Measurements from ENCODE around the gene KRTAP10-5.
"Not testable (repeated sequence)": the region's sequence is repeated elsewhere in the genome, so short reads cannot be mapped to it uniquely, and the experiment has no call there.

Gene KRTAP10-5

GRCh38 chr21:44610157-44610843, 29.9 kb upstream of the KRTAP10-5 start:
- DNase-seq: not testable (repeated sequence)

GRCh38 chr21:44609193-44609592, 28.8 kb upstream of the KRTAP10-5 start:
- no peak for DNase-seq

GRCh38 chr21:44606495-44606894, 26.1 kb upstream of the KRTAP10-5 start:
- DNase-seq: no peak

- no peak for DNase-seq
Measured at GRCh38 chr21:44603911-44604310, 23.5 kb upstream of the KRTAP10-5 start.

- no peak for DNase-seq
Measured at GRCh38 chr21:44603109-44603875, 22.9 kb upstream of the KRTAP10-5 start.

- no peak for DNase-seq
Measured at GRCh38 chr21:44602463-44602850, 22.1 kb upstream of the KRTAP10-5 start.

- DNase-seq: no peak
Measured at GRCh38 chr21:44601596-44602462, 21.4 kb upstream of the KRTAP10-5 start.

- not testable (repeated sequence) for DNase-seq
Measured at GRCh38 chr21:44601091-44601490, 20.7 kb upstream of the KRTAP10-5 start.

GRCh38 chr21:44600118-44600978, 19.9 kb upstream of the KRTAP10-5 start, which contains the start of gene KRTAP10-7:
KRTAP10-7 (plus strand) TSS chr21:44600597; CDS start chr21:44600622, 25 bp downstream.
- DNase-seq: not testable (repeated sequence)

- DNase-seq: no peak
Measured at GRCh38 chr21:44599264-44600029, 19.0 kb upstream of the KRTAP10-5 start.

GRCh38 chr21:44598061-44598460, 17.7 kb upstream of the KRTAP10-5 start:
- no peak for DNase-seq

GRCh38 chr21:44596068-44596725, 15.8 kb upstream of the KRTAP10-5 start:
- no peak for DNase-seq

- DNase-seq: no peak
Measured at GRCh38 chr21:44595524-44595923, 15.1 kb upstream of the KRTAP10-5 start.

GRCh38 chr21:44594406-44594916, 14.1 kb upstream of the KRTAP10-5 start:
- no peak for DNase-seq

GRCh38 chr21:44593598-44594405, 13.4 kb upstream of the KRTAP10-5 start:
- no peak for DNase-seq

GRCh38 chr21:44592446-44593311, 12.3 kb upstream of the KRTAP10-5 start, which contains the start of gene KRTAP10-6:
KRTAP10-6 (minus strand) TSS chr21:44592505; CDS start chr21:44592484, 21 bp downstream.
- DNase-seq: no peak

GRCh38 chr21:44591801-44592130, 11.4 kb upstream of the KRTAP10-5 start:
- DNase-seq: not testable (repeated sequence)

Measured in stimulated activated CD4-positive, alpha-beta T cell treated with anti-CD3 and anti-CD28 coated beads, Interleukin-2, amount 100 ng/mL, for 24 hours (primary cell).